Measurements from ENCODE around the gene OR1I1. TPM values are rescaled to one million over a fixed set of nuclear protein-coding genes. Genes with fewer than 3 reads are reported as not detected.

OR1I1 gene
- polyA plus RNA-seq, 2 of the 4 experiments (the other 2 are of a cell fraction) = not detected

GRCh38 chr19:15118248-15118647, 36.2 kb downstream of the OR1I1 start:
- FAIRE-seq = no peak
- Histone ChIP-seq H3K9me3 (no peaks in the 10 kb centered on the region), H3K27ac (no peak overlapping the region), H3K4me1 (no peaks in the 10 kb centered on the region), H3K4me2 (no peak overlapping the region), H3K4me3 (no peak overlapping the region)
- WGBS (ENCODE audit: missing lambda C conversion rate) = 100% methylated on average over 1 of the region's 2 CpGs
- CTCF ChIA-PET = interaction anchor here (1.5 kb wide), 1 partner anchor 17 kb away, joined by 4 read pairs; no protein-coding TSS in a partner anchor
- POLR2A ChIA-PET = no interaction called here
- DNase-seq (ENCODE audit: low read depth in 1 of 2, low spot score in 1 of 2) = no peak
- no peak for TF ChIP-seq MYC (IDR thresholded peaks at IDR 0.05; ENCODE audit: borderline replicate concordance, low read length)
- no peak for TF ChIP-seq RARB (CRISPR knock-in tag; IDR thresholded peaks at IDR 0.05)
- TF ChIP-seq ESRRA (IDR thresholded peaks at IDR 0.05; ENCODE audit: borderline replicate concordance, low read length) = no peak
- TF ChIP-seq HEYL (CRISPR knock-in tag; IDR thresholded peaks at IDR 0.05) = no peak
- TF ChIP-seq PHF8 (IDR thresholded peaks at IDR 0.05; ENCODE audit: borderline replicate concordance, low read depth) = no peak
- no peak for TF ChIP-seq PBX3 (IDR thresholded peaks at IDR 0.05)
- TF ChIP-seq, protein P1, sequence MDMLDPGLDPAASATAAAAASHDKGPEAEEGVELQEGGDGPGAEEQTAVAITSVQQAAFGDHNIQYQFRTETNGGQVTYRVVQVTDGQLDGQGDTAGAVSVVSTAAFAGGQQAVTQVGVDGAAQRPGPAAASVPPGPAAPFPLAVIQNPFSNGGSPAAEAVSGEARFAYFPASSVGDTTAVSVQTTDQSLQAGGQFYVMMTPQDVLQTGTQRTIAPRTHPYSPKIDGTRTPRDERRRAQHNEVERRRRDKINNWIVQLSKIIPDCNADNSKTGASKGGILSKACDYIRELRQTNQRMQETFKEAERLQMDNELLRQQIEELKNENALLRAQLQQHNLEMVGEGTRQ (IDR thresholded peaks at IDR 0.05) = no peak
- no peak for TF ChIP-seq HOXB5 (CRISPR knock-in tag; IDR thresholded peaks at IDR 0.05)
- TF ChIP-seq ZC3H11A (IDR thresholded peaks at IDR 0.05) = no peak
- TF ChIP-seq NR3C1 (IDR thresholded peaks at IDR 0.05) = no peak
- TF ChIP-seq, protein P2, sequence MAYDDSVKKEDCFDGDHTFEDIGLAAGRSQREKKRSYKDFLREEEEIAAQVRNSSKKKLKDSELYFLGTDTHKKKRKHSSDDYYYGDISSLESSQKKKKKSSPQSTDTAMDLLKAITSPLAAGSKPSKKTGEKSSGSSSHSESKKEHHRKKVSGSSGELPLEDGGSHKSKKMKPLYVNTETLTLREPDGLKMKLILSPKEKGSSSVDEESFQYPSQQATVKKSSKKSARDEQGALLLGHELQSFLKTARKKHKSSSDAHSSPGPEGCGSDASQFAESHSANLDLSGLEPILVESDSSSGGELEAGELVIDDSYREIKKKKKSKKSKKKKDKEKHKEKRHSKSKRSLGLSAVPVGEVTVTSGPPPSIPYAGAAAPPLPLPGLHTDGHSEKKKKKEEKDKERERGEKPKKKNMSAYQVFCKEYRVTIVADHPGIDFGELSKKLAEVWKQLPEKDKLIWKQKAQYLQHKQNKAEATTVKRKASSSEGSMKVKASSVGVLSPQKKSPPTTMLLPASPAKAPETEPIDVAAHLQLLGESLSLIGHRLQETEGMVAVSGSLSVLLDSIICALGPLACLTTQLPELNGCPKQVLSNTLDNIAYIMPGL (CRISPR knock-in tag; IDR thresholded peaks at IDR 0.05; ENCODE audit: borderline replicate concordance) = no peak
- TF ChIP-seq POLR2AphosphoS2 (conservative IDR thresholded peaks at IDR 0.05; ENCODE audit: low read length) = no peak
- TF ChIP-seq HOXA7 (CRISPR knock-in tag; IDR thresholded peaks at IDR 0.05) = no peak
- no peak for TF ChIP-seq TFCP2L1 (CRISPR knock-in tag; IDR thresholded peaks at IDR 0.05)
- TF ChIP-seq JUN (IDR thresholded peaks at IDR 0.05) = no peak
- ATAC-seq = no peak

GRCh38 chr19:15118789-15119494, 36.9 kb downstream of the OR1I1 start:
- Histone ChIP-seq H3K4me2 (no peak overlapping the region), H3K27ac (no peak overlapping the region), H3K4me3 (no peak overlapping the region), H3K9me3 (no peaks in the 10 kb centered on the region), H3K4me1 (no peaks in the 10 kb centered on the region)
- FAIRE-seq (no peak), ATAC-seq (no peak), DNase-seq (ENCODE audit: low read depth in 1 of 2, low spot score in 1 of 2) (no peak)
- TF ChIP-seq, protein P1 (IDR thresholded peaks at IDR 0.05) = no peak
- TF ChIP-seq MYC (IDR thresholded peaks at IDR 0.05; ENCODE audit: borderline replicate concordance, low read length) = no peak
- TF ChIP-seq, protein P3, sequence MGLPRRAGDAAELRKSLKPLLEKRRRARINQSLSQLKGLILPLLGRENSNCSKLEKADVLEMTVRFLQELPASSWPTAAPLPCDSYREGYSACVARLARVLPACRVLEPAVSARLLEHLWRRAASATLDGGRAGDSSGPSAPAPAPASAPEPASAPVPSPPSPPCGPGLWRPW (IDR thresholded peaks at IDR 0.05) = no peak
- no peak for TF ChIP-seq CHD4 (IDR thresholded peaks at IDR 0.05; ENCODE audit: borderline replicate concordance)
- no peak for TF ChIP-seq JUNB (IDR thresholded peaks at IDR 0.05)
- TF ChIP-seq RAD21 (conservative IDR thresholded peaks at IDR 0.05 in 1 of 2, IDR thresholded peaks at IDR 0.05 in 1 of 2) = no peak
- WGBS (ENCODE audit: missing lambda C conversion rate) = 91% methylated on average over 11 of the region's 20 CpGs
- POLR2A ChIA-PET = no interaction called here
- CTCF ChIA-PET = interaction anchor here (1.5 kb wide), 1 partner anchor 18 kb away, joined by 4 read pairs; no protein-coding TSS in a partner anchor

Measured in A549 (cell line).